Measurements from ENCODE around the gene SELENOM.

DNA sequence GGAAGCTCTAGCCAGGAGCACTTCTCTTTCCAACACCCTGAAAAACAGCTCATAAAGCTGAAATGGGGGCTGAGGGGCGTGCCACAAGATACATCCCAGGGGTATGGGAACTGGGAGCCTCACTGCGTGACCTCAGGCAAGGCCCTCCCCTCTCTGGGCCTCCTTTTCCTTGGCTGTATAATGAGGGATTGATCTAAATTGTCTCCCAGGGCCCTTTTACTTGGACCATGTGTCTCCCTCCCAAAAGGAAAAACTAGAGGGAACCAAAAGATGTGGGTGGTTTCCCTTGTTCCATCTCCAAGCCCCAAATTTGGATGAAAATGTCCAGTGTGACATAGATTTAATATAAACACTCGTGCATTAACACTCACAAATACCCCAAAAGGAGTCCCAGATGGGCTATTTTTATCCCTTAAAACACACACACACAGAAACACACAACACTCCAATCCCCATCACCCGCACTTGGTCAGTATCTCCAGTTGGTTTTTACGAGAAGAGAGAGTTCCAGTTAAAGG lies 52.2 kb downstream of the SELENOM start:
- no peak for TF ChIP-seq POLR2AphosphoS5 (IDR thresholded peaks at IDR 0.05; ENCODE audit: borderline replicate concordance, low read depth, low read length)
- TF ChIP-seq EZH2 (IDR thresholded peaks at IDR 0.05): no peak
